HG02623 (cell line): ENCODE results near the gene SS18L1.

Experiments used
- ATAC-seq: cut with Tn5 transposase; IDR thresholded peaks from one replicate; pipeline ENCODE4 v1.9.1; 2021; ENCODE audit warnings: moderate library complexity; ENCODE audit not compliant: unreplicated experiment

Gene SS18L1

DNA sequence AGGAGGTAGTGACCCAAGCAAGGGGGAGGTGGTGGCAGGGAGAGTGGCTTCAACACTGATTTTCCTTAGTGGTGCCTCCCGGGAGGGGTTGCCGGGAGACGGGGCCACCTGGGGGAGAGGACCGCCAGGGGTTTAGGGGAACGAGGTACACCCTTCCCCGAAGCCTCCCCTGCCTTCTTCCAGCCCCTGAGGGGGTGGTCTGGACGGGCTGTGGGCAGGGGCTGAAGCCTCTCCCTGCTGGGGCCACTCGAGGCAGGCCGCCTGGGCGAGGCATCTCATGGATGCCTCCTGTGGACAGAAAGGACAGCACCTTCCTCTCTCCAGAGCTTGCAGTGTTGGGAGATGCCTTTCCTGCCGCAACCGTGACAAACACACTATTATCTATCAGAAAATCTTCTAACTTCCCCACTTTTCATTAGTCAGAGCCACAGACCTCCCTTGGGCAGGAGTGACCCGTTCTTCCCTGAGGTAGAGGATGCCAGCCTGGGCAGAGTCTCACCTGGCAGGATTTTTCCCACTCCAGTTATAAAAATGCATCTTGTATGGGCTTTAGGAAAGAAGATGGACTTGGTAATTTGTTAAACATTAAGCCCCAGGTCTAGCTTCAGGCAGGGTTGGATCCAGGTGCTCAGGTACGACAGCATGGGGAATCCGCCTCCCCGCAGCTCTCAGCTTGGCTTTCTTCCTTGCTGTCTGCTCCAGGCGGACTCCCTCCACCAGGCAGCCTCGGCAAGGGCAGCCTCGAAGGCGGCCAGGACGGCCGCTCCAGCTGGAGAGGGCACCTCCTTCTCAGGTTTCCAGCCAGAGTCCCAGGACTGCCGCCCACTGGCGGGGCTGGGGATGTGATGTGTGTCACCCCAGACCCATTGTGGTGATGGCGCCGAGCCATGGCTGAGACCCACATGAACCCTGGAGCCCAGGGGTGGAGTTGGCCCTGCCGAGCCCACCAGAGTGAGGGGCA, 65.5 kb downstream of the SS18L1 start:
- ATAC-seq, result no peak

DNA sequence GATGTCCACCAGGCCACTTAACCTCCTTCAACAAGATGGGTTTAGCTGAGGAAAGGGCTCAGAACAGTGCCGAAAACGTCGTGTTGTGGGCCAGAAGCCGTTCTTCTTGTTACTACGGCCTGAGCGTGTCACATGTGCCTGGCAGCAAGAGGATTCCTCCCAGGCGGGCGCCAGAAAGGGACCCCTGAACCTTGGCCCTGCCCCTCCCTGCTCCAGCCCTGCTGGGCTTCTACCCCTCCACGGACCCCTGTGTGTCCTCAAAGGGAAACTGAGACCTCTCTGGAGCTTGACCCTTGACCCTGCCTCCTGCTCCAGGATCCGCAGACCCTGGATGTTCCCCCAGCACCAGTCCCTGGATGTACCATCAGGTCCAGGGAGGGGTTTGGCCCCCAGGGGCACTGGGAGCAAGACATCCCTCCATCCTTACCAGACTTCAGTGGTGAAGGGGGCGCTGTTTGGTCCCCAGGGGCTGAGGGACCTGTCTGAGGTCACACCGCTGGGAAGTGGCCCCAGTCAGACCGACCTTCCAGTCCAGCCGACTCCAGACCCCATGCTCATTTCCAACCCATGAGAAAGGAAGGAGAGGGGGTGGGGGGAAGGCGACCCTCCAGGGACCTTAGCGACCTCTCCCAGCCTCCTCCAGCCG, 66.4 kb downstream of the SS18L1 start:
- no peak for ATAC-seq

DNA sequence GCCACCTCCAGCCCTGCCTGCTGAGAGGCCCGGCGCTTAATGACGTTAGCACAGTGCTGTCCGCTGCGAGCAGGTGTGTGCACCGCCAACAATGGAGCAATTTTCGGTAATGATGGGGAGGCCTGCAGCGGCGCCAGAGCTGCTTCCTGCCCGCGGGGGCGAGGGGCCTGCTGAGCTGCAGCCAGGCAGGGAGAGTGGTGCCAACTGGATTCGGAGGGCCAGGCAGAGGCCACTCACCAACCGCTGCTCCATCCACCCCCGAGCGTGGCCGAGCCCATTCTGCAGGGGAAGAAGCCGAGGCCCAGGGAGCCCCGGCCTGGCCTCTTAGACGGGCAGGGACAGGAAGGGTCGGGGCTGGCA, 66.9 kb downstream of the SS18L1 start:
- ATAC-seq, result no peak

DNA sequence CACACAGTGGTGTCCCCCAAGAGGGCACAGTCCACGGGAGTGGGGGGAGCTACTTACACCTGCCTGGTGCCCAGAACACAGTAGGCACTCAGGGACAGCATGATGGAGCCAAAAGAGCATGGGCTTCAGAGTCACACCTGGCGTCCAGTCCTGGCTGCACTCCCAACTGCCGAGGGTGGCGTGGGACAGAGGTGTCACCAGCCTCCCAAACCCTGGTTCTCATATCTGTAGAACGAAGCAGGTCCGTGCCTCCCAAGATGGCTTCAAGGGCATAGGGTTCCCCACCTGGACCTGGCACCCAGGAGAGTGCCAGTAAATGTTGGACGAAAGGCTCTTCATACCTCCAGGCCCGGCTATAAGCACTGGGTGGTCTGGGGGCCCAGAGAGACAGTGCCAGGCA, 67.6 kb downstream of the SS18L1 start:
- ATAC-seq, result no peak

DNA sequence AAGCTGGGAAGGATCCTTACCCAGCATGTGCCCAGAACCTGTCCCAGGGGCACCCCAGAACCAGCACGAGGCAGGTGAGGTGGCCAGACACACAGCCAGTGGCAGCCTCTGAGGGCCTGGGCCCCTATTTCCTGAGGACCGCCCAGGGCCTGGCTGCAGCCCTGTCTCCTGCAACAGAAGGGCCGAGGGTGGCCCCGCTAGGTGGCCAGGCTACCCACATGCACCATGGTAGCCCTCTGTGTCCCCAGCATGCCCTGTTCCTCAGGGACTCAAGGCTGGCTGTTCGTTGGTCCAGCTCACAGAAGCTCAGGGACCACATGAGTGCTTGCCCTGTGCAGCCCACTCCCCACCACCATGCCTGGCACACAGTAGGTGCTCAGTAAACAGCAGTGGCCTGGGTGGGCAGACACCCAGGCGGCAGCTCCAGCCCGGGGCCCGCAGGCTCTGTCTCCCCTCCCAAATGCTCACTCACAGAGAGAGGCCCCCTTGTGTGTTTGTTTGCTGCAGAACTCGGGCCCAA, 68.3 kb downstream of the SS18L1 start:
- ATAC-seq, result no peak

DNA sequence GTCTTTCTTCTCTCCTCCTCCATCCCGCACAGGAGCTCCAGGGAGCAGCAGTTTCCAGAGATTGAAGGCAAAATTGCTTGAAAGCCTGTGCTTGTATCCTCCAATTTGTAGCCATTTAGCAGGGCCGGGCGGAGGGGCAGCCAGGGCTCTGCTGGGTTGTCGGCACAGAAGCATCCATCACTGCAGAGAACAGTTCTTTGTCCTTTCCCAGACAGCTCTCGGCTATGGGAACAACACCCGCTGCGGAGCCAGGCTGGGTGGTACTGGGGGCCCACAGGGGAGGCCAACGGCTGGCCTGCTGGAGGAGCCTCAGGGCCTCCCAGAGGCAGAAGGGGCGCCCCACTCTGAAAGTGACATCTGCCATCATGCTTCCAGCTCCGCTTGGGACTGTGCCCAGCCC, 68.7 kb downstream of the SS18L1 start:
- no peak for ATAC-seq

DNA sequence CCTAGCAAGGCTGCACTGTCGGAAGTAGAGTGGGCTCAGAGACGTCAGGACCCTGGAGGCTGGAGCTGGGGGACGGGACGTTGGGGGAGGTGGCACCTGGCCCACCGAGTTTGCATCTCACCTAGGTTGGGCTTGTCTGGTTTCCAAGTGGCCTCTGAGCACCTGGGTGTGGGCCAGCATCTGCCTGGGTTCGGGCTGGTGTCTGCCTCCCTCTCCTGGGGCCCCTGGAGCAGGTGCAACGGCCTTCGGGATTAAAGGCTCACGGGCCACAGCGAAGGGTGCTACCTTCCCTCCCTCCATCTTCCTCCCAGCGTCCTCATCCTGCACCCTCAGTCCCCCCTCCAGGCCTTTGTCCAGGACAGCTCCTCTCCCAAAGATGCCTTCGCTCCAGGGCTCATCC, 70.5 kb downstream of the SS18L1 start:
- no peak for ATAC-seq

DNA sequence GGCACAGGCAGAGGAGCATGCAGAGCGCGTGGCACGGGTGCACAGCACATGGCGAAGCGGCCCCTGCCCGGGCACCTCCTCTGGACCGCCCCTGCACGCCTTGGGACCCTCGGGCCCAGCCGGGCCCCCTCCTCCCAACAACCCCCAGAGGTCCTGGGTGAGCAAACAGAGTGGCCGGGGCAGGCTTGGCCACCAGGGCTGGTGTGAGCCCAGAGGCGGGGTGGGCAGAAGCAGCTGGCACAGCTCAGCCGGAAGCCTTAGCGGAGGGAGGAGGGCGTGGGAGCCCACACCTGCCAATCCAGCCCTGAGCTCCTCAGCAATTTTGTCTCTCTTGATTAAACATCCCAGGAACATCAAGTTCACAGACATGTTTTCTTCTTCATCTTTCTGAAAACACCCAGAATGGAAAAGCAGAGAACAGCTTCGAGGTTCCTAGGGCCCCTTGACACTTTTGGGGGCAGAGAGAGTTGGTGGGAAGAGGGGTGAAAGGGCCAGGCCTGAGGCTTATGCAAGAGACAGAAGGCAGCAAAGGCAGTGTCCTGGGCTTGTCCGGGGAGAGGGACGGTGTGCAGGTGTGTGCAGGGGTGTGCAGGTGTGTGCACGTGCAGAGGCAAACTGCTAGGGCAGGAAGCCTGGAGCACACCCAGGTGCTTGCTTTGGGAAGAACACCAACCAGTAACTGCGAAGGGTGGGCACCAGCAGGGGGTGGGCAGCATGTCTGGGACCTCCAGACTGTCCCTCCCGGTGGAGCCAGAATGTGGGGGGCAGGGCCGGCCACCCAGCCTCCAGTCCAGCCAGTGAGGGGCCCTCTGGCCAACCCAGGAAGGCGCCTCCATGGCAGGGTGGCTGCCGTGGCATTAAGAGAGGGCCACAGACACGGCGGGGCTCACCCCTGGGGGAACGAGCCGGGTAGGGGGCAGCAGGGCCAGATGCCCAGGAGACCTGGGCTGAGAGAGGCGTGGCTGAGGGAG, 71.7 kb downstream of the SS18L1 start:
- ATAC-seq, result no peak

DNA sequence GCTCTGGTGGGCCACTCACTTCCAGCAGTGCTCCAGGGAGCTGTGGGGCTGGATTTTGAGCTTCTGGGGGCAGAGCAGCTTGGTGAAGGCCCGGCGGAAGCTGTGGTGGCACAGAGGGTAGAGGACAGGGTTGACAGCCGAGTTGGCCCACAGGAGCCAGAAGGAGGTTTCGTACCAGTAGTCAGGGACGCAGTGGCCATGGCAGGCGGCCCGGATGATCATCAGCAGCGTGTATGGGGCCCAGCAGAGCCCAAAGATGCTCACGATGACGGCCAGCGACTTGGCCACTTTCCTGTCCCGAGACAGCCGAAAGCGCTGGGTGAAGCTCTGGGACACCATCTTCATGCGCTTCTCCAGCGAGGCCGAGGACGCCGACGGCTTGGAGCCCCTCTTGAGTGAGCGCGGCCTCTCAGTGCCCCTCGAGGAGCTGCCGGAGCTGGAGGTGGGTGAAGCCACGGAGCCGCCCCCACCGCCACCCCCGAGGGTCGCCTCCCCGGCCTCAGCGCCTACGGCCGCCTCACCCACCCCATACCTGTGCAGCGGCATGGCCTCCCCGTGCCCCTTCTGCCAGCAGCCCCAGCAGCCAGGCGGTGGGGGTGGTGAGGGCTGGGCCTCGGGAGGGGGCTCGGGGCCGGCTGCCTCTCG, 72.5 kb downstream of the SS18L1 start:
- ATAC-seq, result no peak

DNA sequence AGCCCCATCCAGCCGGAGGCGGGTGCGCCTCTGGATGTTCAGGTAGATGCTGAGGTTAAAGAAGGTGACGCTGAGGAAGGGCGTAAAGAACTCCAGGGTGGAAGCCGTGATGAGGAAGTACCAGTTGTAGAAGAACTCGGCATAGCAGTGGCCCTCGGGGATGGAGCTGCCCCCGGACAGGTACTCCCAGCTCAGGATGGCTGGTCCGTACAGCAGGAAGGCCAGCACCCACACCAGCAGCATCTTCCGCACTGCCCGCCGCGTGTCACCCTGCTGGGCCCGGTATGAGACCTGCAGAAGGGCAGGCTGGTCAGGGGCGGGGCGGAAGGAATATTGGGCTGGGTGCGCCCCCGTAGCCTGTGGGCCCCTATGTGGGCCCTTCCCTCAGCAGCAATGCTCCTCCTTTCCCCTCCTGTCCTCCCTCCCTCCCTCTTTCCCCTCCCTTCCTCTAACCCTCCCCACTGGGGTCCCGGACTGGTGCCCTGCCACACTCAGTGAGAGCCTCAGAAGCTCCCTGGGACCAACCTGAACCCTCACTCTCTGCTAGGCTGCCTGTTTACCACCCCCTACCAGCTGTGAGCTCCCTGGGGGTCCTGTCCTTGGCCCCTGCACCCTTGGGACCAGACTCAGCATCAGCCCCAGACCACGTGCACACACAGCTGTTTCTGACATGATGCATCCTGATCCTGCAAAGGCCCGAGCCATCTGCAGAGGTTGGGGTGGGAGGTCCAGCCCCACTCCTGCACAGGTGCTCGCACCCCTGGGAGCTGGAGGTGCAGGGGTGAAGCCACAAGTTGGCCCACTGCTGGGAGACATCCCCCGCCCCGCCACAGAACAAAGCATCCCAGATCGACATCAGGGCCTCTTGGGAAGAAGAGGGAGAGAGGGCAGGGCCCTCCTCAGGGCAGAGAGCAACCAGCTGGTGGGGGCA, 73.3 kb downstream of the SS18L1 start:
- no peak for ATAC-seq

DNA sequence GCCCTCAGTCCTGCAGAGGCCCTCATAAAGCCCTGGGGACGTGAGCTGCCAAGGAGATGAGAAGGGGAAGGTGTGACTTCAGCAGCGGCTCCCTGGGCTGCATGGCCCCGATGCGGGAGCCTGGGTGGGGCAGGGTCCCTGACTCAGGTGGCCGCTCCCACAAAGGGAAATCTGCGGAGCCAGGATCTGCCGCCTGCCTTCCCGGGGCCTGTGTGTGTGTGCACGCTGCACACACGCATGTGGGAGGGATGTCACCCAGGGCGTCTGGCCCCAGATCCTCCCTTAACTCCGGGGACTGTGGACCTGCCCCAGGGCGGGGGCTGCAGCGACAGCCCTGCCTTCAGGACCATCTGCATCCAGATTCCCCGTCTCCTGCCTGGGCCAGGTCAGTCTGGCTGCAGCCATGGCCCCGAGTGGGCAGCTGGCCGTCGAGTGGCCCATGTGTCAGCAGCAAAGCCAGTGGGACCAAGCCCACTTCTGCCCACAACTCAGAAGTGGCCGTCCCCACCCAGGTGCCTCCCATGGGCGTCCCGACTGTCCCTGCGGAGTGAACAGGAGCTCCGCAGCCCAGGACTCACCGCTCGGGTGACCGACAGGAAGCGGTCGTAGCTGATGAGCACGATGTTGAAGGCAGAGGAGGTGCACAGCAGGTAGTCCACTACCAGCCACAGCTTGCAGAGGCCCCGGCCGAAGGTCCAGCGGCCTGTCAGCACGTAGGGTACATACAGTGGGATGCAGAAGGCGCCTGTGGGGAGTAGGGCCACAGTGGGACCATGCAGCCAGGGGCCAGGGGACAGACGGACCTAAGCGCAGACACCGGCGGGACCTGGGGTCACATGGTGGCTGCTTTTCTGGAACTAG, 74.6 kb downstream of the SS18L1 start:
- ATAC-seq, result no peak

DNA sequence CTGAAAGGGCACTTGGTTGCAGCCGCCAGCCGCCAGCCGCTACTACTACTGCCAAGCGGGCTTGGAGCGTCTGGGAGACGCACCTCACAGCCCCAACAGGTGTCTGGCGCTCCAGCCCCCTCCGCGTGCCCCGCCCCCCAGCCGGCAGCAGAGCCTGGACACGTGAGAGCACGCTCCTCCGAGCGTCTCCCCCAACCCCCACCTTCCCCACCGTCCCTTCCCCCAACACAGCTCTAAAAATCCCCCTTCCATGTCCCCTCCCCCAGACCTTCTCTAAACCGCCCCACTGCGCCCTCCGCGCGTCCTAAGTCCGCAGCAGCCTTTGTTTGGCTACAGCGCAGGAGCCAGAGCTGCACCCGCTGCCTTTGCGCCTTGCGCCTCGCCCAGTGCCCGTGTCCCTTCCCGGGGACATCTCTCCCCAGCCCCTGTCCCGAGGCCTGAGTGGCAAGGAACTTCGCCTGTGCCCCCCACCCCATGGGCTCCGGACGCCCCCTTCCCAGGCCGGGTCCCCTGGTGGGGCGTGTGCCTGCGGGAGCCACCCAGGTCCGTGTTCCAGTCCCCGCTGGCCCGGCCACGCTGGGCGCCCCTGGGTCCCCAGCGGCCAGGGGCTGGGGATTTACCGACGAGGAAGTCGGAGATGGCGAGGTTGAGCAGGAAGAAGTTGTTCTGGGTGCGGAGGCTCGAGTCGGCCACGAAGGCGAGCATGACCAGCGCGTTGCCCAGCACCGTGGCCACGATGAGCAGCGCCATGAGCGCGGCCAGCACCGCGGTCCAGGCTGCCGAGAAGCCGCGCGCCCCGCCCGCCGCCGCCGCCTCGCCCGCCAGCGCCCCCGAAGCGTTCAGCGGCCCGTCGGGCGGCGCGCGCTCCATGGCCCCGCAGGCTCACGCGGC, 75.8 kb downstream of the SS18L1 start:
- ATAC-seq, result no peak

DNA sequence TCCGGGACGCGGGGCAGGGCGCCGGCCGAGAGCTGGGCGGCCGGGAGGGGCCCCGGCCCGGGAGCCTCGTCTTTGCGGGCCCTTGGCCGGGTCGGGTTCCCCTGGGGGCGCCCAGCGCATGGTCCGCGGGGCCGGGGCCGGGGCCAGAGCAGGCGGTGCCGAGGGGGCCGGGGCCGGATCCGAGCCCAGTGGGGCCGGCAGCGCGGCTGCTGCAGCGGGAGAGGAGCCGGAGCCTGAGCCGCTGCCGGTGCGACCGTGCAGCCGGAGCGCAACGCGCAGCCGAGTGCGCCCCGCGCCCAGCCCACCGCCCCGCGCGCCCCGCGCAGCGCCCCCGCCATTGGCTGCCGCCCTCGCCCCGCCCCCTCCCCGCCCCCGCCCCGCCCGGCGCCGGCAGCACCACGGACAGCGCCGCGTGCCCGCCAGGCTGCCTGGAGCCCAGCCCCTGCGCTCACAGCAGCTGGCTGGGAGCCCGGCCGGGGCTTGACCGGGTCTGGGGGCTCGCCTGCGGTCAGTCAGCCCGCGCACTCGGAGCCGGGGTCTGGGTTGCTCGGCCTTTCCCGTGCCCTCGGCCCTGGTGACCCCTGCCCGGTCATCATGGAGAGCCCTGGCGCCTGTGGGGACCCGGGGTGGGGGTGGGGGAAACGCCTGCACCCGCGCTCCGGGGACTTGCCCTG, 76.6 kb downstream of the SS18L1 start, which contains the start of gene HRH3:
TSS of gene HRH3 (minus strand) at position 287 of the 674 bp plus-strand sequence. CDS start 308 bp downstream, outside the sequence.
- ATAC-seq, result no peak

DNA sequence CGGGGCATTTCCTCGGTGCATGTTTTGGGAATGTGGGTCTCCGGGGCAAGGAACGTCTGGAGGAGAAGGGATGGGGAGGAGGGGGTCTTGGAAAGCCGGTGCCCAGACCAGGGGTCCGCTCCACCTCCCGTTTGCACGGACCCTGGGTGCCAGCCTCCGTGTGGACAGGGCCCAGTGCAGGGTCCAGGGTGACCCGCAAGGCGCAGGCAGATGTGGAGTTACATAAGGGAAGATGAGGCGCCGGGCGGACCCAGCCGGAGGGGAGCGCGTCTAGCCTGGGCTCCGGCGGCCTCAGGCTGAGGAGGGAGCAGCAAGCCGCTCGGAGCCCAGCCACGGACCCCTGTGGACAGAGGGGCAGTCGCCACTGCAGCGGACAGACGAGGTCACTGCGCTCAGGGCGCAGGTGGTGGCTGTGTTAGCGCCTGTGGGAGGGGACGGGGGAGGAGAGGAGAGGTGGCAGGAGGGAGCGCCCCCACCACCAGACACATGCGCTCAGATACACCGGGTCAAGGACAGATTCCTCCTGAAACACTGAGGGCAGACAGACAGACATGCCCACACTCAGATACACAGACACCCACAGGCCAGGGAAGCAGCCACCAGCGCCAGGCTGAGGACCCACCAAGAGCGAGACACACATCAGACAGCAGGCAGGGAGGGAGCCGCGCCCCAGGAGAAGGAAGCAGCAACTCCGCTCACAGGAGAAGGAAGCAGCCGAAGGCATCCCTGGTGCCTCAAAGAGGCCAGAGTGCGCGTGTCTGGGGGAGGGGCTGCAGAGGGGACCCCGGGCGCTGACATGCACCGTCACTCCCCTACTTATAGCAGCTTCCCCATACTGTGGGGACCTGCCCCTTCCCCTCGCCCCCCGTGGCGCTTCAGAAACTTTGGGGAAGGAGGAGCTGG, 77.3 kb downstream of the SS18L1 start:
- ATAC-seq, result no peak

DNA sequence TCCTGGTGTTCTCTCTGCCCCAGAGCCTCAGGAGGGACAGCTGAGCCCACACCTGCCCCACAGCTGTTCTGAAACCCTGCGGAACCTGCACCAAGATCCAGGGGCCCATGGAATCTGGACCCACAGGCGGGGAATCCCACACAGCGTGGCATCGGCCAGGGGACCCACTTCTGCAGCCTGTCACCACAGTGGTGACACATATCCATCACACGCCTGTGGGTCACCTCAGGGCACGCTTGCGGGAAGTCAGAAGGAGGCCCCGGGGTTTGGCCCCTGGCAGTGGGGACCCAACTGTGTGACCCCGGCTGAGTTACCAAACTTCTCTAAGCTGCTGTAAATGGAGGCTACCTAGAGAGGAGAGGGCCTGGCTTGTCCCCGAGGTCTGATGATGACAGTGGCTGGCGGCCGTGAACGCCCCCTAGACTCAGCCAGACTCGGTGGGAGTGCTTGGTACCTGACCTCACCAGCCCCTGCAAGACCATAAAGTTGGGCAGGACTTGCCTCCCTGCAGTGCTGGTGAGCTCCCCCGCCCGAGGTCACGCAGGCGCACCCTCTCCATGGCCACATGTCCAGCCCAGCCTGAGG, 78.8 kb downstream of the SS18L1 start:
- ATAC-seq, result no peak
